Measurements from ENCODE around the gene PZP.

Gene PZP

GRCh38 chr12:9101018-9101687 lies 107.0 kb downstream of the PZP start:
- no peak for DNase-seq (ENCODE audit: low spot score)
- in situ Hi-C loops (cut with MboI; ENCODE audit: low sequenced_read_pairs, unreplicated experiment), result no loop called here
- no peak for TF ChIP-seq CTCF (IDR thresholded peaks at IDR 0.05; ENCODE audit: borderline replicate concordance, control extremely low read depth, extremely low read depth, insufficient read depth, missing control alignments)

- no peak for DNase-seq (ENCODE audit: low spot score)
- in situ Hi-C loops (cut with MboI; ENCODE audit: low sequenced_read_pairs, unreplicated experiment), result no loop called here
- no peak for TF ChIP-seq CTCF (IDR thresholded peaks at IDR 0.05; ENCODE audit: borderline replicate concordance, control extremely low read depth, extremely low read depth, insufficient read depth, missing control alignments)
Observed at GRCh38 chr12:9099552-9100190, 108.5 kb downstream of the PZP start.

Measured in GM13976 (cell line).